CD4-positive, alpha-beta T cell treated with Interleukin-1 beta for 1 hour (primary cell): ENCODE data around the gene MAPKBP1.

Experiments used
- DNase-seq, 2 donors: peaks; one replicate each; pipeline ENCODE4 v3.0.0-alpha.2; 2020 to 2022

The MAPKBP1 gene

DNA sequence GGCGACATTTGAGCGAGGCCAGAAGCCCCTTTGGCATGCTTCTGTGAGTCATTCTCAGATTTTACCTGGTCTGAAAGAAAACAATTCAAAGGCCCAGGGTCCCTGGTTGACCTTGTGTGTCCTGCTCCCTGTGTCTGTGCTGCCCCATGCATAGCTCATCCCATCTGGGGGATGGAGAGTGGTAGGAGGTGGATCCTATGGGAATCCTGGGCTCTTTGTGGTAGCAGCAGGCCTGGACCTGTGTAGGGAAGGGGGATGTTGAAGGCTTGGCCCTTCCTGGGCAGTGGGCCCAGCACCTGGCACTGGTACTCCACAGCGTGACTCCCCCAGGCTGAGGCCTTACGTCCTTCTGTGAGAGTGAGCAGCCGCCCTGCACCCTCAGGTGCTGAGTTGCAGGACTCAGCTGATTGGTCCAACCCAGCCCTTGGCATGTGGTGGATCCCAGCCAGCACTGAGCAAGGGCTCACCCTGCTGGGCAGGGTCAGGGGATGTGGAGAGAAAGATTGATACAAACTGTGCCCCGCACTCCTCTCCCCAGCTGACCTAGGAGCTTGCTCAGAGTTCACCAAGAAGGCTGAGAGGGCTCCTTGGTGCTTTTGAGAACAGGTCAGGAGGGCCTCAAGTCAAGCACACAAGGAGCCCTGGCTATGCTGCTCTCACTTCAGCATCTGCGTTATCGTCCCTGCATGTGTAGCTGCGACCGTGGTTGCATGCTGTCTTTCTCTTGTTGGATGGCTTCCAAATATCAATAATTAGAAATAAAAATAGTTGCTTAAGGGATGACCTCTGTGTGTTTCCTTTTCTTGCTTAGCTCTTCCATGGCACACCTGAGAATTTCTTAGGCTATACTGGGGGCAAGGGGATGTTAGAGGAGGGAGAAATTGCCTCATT is 32.3 kb downstream of the MAPKBP1 start:
- no peak for DNase-seq

DNA sequence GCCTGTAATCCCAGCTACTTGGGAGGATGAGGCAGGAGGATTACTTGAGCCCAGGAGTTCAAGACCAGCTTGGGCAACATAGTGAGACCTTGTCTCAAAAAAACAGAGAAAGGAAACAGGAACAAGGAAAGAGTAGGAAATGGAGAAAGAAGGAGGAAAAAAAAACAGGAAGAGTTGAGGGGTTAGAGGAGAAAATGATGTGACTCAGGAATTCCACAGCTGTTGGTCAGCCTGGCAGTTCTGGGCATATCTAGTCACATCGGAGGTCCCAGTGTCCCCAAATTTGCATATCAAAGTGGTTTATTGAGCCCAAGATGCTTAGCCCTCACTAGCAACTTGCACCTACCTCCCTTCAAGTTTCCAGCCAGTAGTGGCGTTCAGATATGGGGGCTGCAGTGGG is 34.8 kb downstream of the MAPKBP1 start:
- DNase-seq: no peak

GRCh38 chr15:41809526-41810220 is 35.4 kb downstream of the MAPKBP1 start:
- no peak for DNase-seq

- no peak for DNase-seq
These were observed 36.6 kb downstream of the MAPKBP1 start for GRCh38 chr15:41810651-41811431.

- peak; percentile 73 to 80 for DNase-seq
These were observed 37.3 kb downstream of the MAPKBP1 start for GRCh38 chr15:41811432-41812195.

GRCh38 chr15:41812820-41813375 is 38.6 kb downstream of the MAPKBP1 start:
- DNase-seq: no peak

DNA sequence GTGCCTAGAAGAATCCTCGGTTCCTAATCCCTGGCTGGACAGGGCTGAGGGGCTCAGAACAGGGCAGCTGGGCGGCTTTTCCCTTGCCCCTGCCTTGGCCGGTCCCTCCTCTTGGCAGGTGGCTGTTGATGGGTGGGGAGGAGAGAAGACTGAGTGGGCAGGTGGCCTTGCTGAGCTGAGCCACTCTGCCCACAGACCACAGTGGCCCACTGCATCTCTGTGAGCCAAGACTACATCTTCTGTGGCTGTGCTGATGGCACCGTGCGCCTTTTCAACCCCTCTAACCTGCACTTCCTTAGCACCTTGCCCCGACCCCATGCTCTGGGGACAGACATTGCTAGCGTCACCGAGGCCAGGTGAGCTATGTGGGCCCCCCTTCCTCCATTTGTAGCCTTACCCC is 39.1 kb downstream of the MAPKBP1 start:
- no peak for DNase-seq

DNA sequence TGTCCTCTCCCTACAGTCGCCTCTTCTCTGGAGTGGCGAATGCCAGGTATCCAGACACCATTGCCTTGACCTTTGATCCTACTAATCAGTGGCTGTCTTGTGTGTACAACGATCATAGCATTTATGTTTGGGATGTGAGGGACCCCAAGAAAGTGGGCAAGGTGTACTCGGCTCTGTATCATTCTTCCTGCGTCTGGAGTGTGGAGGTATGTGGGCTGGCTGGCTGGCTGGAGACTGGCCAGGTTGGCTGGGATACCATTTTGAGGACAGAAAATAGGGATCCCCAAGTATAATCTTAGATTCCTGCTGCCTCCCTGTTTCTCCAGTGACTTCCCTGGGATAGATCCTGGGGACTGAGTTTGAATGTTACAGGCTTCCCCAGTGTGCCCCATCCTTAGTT is 40.2 kb downstream of the MAPKBP1 start:
- no peak for DNase-seq

DNA sequence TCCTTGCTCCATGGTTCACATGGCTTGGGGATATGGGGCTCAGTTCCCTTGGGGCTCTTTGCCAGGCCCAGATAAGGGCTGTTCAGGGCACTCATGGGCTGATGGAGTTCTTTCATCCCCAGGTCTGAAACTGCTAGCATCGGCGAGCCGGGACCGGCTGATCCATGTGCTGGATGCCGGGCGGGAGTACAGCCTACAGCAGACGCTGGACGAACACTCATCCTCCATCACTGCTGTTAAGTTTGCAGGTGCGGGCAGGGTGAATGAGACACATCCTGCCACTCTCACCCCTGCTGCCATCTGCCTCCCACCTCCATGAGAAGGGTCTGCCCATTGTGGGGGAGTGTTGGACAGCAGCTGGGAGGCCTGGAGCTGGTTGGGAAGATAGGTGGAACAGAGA is 42.5 kb downstream of the MAPKBP1 start:
- DNase-seq: no peak

GRCh38 chr15:41817327-41817726 is 43.0 kb downstream of the MAPKBP1 start:
- no peak for DNase-seq

GRCh38 chr15:41817781-41818180 is 43.5 kb downstream of the MAPKBP1 start:
- DNase-seq: no peak

DNA sequence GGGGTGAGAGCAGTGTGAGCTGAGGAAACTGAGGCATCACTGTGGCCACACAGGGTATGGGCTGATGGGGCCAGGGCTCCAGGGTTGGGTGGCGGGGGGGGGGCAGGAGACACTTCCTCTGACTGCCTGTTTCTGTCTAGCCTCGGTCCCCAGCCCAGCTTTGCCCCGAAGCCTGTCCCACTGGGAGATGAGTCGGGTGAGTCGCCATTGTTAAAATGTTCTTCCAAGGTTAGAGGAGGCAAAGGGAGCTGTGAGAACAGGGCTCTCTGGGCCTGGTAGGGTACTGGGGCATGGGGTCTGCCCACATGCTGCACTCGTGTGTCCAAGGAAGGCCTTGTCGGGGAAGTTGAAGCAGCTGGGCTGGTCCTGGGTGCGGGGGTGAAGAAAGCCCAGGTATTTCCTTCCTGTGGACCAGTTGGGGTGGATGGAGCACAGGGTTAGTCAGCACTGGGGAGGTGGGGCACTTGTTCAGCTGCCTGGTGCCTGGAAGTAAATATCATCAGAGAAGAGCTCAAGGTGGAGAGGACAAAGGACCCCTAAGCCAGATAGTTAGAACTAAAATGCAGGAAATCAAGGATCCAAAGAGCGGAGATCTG is 45.3 kb downstream of the MAPKBP1 start:
- DNase-seq: no peak

- no peak for DNase-seq
These were observed 46.6 kb downstream of the MAPKBP1 start for GRCh38 chr15:41820791-41821423.

DNA sequence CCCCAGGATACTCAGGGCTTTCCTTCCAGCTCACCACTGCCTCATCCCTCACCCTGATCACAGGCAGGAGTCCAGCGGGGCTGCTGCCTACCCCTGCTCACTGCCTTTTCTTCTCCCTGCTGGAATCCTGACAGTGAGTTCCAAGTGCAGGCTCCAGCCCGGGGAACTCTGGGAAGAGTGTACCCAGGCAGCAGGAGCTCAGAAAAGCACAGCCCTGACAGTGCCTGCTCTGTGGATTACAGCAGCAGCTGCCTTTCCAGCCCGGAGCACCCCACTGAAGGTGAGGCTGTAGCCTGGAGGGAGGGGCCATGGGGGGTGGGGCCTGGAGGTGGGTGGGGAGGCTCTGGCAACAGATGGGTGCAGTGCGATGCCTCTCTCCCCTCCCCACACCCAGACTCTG is 47.5 kb downstream of the MAPKBP1 start:
- no peak for DNase-seq

GRCh38 chr15:41822471-41822870 is 48.2 kb downstream of the MAPKBP1 start:
- DNase-seq: no peak

GRCh38 chr15:41822957-41823356 is 48.7 kb downstream of the MAPKBP1 start:
- no peak for DNase-seq

GRCh38 chr15:41823502-41823901 is 49.2 kb downstream of the MAPKBP1 start:
- DNase-seq: no peak

DNA sequence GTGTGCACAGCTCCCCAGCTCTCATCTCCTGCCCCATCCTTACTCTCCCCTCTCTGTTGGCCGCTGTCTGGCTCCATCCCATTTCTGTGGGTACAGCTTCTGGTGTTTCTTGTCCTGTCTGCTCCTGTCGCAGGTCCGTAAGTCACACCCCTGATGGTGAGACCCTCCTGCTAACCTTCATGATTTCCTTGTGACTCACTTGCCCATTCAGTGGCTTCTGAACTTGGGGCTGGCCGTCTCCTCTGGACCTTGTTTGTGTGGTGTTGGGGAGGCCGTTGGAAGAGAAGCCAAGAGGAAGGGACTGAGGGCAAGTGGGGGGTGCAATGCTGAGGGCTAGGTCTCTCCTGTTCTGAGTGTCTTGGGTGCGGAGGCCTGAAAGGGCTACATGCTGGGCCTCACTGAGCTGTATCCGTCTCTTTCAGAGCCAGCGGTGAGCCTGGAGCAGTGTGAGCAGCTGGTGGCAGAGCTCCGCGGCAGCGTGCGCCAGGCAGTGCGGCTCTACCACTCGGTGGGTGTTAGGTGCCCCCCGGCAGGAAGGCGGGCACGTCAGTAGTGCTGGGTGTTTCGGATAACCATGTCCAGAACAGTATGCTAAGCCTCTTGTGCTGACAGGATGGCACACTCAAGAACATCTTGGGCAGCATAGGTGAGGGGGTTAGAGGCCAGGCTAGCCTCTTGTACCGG is 49.9 kb downstream of the MAPKBP1 start:
- DNase-seq: no peak

DNA sequence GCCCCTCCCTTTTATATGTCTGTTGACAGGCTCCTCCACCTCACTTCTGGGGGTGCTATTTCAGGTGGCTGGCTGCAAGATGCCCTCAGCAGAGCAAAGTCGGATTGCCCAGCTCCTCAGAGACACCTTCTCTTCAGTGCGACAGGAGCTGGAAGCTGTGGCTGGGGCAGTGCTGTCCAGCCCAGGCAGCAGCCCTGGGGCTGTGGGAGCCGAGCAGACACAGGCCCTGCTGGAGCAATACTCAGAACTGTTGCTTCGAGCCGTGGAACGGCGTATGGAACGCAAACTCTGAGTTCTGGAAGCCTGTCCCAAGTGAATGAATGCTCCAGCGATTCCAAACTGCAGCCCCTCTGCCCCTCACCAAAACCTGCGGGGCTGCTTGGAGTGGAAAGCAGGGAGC is 50.9 kb downstream of the MAPKBP1 start:
- DNase-seq: no peak

GRCh38 chr15:41825572-41826535 is 51.6 kb downstream of the MAPKBP1 start:
- no peak for DNase-seq
